OCI-M2 (cell line): Measurements from ENCODE around the gene UGT1A6.

Experiments
- DNase-seq: peaks from one replicate; lab custom pipeline; 2025; ENCODE audit not compliant: unreplicated experiment; lab: John Stamatoyannopoulos, UW

Gene UGT1A6

GRCh38 chr2:233764264-233764663, 71.6 kb downstream of the UGT1A6 start:
- DNase-seq = no peak

DNA sequence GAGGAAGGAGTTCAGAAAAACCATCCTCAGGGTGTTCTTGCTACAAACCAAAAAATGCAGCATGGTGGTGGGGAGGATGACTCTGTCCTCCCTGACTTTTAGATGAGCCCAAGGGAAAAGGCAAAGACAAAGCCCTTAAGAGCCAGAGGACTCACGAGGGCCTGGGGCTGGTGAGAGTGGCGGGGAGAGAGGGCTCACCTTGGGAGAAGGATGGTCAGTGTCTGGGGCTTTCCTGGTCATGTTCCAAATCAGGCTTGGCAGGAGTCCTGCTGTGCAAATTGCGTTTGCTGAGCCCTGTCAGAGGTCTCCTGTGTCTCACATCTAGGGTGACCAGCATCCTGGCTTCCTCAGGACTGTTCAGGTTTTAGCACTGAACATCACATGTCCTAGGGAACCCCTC, 72.1 kb downstream of the UGT1A6 start:
- DNase-seq = no peak

- DNase-seq = no peak
Measured at GRCh38 chr2:233766416-233766815, 73.7 kb downstream of the UGT1A6 start.

GRCh38 chr2:233768076-233768475, 75.4 kb downstream of the UGT1A6 start:
- DNase-seq = no peak

- DNase-seq = no peak
Measured at GRCh38 chr2:233769260-233769659, 76.6 kb downstream of the UGT1A6 start.

DNA sequence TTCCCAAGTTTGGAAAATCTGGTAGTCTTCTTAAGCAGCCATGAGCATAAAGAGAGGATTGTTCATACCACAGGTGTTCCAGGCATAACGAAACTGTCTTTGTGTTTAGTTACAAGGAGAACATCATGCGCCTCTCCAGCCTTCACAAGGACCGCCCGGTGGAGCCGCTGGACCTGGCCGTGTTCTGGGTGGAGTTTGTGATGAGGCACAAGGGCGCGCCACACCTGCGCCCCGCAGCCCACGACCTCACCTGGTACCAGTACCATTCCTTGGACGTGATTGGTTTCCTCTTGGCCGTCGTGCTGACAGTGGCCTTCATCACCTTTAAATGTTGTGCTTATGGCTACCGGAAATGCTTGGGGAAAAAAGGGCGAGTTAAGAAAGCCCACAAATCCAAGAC, 79.5 kb downstream of the UGT1A6 start:
- DNase-seq = no peak

DNA sequence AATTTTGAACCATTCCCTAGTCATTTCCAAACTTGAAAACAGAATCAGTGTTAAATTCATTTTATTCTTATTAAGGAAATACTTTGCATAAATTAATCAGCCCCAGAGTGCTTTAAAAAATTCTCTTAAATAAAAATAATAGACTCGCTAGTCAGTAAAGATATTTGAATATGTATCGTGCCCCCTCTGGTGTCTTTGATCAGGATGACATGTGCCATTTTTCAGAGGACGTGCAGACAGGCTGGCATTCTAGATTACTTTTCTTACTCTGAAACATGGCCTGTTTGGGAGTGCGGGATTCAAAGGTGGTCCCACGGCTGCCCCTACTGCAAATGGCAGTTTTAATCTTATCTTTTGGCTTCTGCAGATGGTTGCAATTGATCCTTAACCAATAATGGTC, 79.9 kb downstream of the UGT1A6 start:
- DNase-seq = no peak

DNA sequence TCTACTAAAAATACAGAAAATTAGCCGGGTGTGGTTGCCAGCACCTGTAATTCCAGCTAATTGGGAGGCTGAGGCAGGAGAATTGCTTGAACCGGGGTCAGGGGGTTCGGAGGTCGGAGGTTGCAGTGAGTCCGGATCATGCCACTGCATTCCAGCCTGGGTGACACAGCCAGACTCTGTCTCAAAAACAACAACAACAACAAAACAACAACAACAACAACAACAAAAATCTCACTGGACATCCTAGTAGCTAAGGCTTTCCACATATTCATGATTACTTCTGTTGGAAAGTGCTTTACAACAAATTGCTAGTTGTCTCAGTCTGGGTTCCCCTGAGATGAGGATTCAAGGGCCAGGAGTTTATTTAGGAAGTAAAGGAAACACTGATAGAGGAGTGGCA, 81.2 kb downstream of the UGT1A6 start:
- no peak for DNase-seq

- no peak for DNase-seq
Measured at GRCh38 chr2:233775414-233775813, 82.7 kb downstream of the UGT1A6 start.

GRCh38 chr2:233778030-233778429, 85.3 kb downstream of the UGT1A6 start, which contains the start of gene MROH2A:
Gene MROH2A, plus strand, starts transcription at chr2:233778330. Its CDS starts 1,029 bp downstream, at chr2:233779359.
- DNase-seq = no peak

DNA sequence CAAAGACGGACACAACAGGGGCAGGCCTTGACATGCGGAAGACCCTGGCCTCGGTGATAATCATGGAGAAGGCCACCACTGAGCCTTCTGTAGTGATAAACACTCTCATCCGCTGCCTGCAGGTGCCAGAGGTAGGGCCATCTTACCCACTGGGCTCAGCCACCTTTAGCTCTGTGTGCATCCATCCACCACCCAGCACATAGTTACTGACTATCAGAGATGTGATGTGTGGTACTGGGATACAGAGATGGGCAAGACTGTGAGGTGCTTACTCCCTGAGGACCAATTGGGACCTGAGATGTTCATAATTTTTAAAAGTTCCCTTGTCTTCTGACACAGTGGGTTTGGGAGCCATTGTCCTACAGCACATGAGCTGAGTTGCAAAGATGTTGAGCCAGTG, 87.0 kb downstream of the UGT1A6 start:
- no peak for DNase-seq

DNA sequence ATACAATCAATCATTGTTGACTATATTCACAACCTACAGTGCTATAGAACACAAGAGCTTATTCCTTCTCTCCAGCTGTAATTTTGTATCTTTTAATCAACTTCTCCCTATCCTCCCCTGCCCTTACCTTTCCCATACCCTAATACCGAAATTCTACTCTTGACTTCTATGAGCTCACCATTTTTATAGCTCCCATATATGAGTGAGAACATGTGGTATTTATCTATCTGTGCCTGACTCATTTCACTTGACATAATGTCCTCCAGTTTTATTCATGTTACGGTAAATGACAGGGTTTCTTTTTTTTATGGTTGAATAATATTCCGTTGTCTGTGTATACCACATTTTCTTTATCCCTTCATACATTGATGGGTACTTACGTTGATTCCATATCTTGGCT, 88.1 kb downstream of the UGT1A6 start:
- no peak for DNase-seq

DNA sequence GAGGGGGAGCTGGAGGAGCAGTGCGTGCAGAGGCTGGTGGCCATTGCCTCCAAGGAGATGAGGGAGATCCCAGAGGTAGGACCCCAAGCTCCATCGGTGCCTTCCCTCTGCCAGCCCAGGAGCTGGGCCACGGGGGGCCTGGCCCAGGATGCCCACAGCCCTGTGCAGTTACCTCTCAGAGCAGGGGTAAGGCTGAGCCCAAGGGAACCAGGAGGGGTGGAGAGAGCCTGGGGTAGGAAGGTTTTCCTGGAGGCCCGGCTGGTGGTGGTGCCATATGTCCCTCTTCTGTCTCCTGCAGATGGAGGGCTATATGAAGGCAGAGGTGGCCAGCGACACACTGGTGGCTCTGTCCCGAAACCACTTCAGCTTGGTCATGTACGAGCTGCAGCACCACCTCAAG, 96.9 kb downstream of the UGT1A6 start:
- DNase-seq = no peak

DNA sequence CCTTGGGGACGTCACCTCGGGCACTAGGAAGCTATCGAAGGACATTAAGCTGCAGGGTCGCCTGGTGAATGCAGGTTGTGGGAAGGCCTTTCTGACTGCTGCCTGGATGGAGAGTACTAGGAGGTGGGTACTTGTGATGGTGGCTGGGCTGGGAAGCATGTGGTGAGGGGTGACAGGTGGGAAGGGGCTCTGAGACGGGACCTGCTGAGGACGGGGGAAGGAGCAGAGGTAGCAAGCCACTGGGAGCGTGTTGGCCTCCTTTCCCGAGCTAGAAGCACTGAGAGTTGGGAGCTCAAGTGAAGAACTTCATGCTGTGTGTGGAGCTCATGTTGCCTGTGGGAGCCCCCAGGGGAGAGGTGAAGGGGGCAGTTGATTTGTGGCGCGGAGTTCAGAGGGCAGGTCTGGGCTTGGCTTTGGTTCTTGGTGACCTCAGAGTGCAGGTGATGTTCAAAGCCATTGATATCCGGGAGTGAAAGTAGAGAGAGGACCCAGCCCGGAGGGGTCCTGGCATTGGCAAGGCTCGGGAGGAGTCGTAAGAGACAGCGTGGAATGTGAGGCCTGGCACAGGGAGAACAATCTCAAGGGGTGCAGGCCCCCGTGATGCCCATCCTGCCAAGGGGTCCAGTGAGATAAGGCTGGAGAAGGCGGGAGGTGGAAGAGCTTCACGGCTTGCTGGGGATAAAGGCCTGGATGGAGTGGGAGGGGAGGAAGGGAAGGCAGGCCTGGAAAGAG, 98.6 kb downstream of the UGT1A6 start:
- DNase-seq = no peak

DNA sequence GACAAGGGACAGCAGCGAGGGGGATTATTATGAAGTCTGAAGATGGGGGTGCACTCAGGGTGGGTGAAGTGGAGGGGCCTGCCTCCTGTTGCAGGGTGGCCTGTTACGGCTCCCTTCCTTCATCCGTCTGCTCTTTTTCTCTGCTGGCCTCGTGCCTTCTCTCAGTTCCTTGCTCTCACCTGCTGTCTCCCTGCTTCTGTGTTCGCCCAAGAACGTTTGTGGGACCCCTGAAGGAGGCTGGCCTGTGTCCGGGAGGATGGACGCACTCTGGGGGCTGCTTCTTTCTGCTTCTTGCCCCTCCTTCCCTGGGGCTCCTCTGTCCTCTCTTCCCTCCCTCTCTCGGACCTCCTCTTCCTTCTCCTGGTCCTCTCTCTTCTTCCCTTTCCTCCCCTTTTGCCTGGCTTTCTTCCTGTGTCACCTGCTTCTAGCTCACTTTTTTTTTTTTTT, 99.2 kb downstream of the UGT1A6 start:
- DNase-seq = no peak

DNA sequence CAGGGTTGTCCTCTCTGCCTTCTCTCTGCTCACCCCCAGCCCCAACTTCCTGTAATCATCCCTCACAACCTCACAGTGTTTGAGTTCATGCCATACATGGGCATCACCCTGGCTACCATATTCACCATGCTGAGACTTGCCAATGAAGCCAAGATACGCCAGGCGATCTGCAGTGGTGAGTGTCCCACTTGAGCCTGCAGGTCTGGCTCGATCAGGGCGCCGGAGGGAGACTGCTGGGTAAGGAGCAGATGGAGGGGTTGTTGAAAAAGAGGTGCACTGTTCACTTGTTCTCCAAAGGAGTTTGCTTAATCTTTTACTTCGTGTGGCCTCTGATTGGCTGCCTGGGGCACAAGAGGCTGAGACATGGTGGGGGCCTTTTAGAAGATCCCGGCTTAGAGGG, 100.0 kb downstream of the UGT1A6 start:
- DNase-seq = no peak

DNA sequence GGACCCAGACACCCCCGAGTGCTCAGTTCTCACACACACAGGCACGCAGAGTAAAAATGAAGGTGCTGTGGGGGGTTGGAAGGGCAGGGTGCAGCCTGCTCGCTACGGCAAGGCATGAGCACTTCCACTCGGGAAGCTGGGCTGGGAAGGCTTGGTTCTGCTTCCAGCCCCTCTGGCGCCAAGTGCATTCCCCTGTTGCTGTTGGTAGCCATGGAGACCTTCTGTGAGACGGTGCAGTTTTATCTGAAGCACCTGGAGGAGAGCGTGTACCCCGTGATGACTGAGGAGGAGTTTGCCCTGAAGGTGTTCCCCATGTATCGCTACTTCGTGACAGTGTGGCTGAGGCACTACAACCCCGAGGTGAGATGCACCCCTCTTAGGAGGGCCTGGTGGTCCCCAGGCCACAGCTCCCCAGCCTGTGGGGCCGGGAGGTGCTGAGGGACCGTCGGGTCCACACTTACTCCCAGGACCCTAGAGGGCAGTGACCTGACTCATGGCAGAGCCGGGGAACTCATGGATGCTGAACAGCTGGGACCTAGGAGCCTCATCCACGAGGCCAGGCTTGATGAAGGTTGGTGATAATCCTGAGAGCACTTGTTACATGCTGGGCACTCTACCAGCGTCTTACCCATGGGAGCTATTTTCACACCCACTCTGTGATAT, 100.9 kb downstream of the UGT1A6 start:
- DNase-seq = no peak

DNA sequence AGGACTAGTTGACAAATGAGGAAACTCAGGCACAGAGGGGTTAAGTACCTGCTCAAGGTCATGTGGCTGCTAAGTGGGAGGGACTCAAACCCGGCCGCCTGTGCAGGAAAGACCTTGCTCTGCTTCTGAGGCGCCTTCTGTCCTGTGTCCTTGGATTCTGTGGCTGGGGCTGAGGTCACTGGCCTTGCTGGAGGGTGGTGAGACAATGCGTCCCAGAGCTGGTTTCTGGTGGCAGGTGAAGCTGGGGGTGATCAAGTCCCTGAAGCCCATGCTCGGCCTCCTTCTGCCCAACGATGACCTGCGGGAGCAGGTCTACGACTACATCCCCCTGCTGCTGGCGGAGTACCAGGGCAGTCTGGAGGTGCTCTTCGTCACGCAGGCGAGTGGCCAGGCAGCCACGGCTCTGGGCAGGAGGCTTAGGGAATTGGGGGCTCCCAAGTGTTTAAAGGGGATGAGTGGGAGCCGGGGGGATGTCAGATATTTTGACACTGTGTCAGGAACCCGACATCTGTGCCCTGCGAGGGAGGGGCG, 101.5 kb downstream of the UGT1A6 start:
- DNase-seq = no peak

DNA sequence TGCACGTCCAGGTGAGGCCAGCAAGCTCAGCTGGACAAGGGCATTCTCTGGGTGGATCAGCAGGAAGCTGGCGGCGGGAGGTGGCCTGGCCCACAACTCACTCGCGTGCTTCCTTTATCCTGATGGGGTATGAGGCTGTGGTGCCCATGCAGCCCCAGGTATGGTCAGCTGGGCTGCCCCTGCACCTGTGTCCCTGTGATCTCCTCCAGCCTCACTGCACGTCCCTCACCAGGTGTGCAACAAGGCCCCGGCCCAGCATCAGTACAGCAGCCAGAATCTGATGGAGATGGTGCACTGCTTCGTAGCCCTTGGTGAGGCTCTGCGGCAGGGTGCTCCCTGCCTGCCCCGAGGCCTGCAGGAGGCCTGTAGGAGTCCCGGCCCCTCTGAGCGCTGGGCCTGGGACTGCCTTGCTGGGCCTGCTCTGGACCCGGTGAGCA, 103.1 kb downstream of the UGT1A6 start:
- no peak for DNase-seq

GRCh38 chr2:233796254-233796653, 103.6 kb downstream of the UGT1A6 start:
- no peak for DNase-seq

- no peak for DNase-seq
Measured at GRCh38 chr2:233798335-233799086, 105.8 kb downstream of the UGT1A6 start.
